ENCODE results near the gene STK39. TPM values are rescaled to one million over a fixed set of nuclear protein-coding genes. Genes with fewer than 3 reads are reported as not detected.

Gene STK39
- total RNA-seq, 1 experiment from 2014 or later = 15.9 TPM

- Histone ChIP-seq H3K4me1 (ENCODE audit: insufficient read depth, low read length, poor library complexity, severe bottlenecking) (peaks cover 5% of the 10 kb centered on the region), H3K27me3 (replicated peaks; ENCODE audit: insufficient read depth, low read depth, low read length, poor library complexity) (no peaks in the 10 kb centered on the region), H3K27ac (ENCODE audit: low read depth, low read length, poor library complexity, severe bottlenecking) (no peak overlapping the region), H3K9me3 (ENCODE audit: low read depth, low read length, poor library complexity, severe bottlenecking) (no peaks in the 10 kb centered on the region), H3K4me3 (ENCODE audit: low read depth, low read length, poor library complexity, severe bottlenecking) (no peak overlapping the region), H3K36me3 (ENCODE audit: insufficient read depth, low read length, poor library complexity, severe bottlenecking) (no peaks in the 10 kb centered on the region)
- TF ChIP-seq, protein P1, sequence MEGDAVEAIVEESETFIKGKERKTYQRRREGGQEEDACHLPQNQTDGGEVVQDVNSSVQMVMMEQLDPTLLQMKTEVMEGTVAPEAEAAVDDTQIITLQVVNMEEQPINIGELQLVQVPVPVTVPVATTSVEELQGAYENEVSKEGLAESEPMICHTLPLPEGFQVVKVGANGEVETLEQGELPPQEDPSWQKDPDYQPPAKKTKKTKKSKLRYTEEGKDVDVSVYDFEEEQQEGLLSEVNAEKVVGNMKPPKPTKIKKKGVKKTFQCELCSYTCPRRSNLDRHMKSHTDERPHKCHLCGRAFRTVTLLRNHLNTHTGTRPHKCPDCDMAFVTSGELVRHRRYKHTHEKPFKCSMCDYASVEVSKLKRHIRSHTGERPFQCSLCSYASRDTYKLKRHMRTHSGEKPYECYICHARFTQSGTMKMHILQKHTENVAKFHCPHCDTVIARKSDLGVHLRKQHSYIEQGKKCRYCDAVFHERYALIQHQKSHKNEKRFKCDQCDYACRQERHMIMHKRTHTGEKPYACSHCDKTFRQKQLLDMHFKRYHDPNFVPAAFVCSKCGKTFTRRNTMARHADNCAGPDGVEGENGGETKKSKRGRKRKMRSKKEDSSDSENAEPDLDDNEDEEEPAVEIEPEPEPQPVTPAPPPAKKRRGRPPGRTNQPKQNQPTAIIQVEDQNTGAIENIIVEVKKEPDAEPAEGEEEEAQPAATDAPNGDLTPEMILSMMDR (conservative IDR thresholded peaks at IDR 0.05; ENCODE audit: low read depth, low read length) = no peak
- no peak for TF ChIP-seq EZH2 (IDR thresholded peaks at IDR 0.05; ENCODE audit: borderline replicate concordance, low read depth, low read length, poor library complexity, severe bottlenecking)
- ChIA-PET POLR2A (ENCODE audit: low non-redundant PET) (no interaction called here), CTCF (no interaction called here)
- BruUV-seq (replicated peaks) = no TSS peak
- no peak for DNase-seq (ENCODE audit: low spot score)
- intact Hi-C loops (cut with micrococcal nuclease; ENCODE audit: unreplicated experiment) = no loop called here
These were observed 218.3 kb downstream of the STK39 start for GRCh38 chr2:168029071-168029470.

DNA sequence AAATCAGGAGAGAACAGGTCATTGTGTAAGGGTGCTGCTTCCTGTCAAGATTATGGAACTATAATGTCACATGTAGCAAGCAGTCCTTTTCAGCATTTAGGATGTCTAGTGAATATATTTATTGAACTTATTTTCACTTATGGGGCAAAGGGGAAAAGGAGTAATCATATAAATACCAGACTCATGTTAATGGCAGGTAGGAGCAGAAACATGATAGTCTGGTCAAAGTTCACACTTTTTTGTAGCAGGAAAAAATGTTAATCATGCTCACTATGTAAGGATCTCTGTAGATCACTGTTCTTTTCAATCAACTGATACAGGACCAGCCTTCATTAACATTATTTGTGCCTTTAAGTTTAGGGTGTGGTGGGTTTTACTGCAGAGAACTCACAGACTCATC is 219.0 kb downstream of the STK39 start:
- Histone ChIP-seq H3K36me3 (ENCODE audit: insufficient read depth, low read length, poor library complexity, severe bottlenecking) (no peaks in the 10 kb centered on the region), H3K4me3 (ENCODE audit: low read depth, low read length, poor library complexity, severe bottlenecking) (no peak overlapping the region), H3K4me1 (ENCODE audit: insufficient read depth, low read length, poor library complexity, severe bottlenecking) (peaks cover 5% of the 10 kb centered on the region), H3K27ac (ENCODE audit: low read depth, low read length, poor library complexity, severe bottlenecking) (no peak overlapping the region), H3K9me3 (ENCODE audit: low read depth, low read length, poor library complexity, severe bottlenecking) (no peaks in the 10 kb centered on the region), H3K27me3 (replicated peaks; ENCODE audit: insufficient read depth, low read depth, low read length, poor library complexity) (no peaks in the 10 kb centered on the region)
- BruUV-seq (replicated peaks) = no TSS peak
- DNase-seq (ENCODE audit: low spot score) = no peak
- CTCF ChIA-PET = no interaction called here
- no peak for TF ChIP-seq EZH2 (IDR thresholded peaks at IDR 0.05; ENCODE audit: borderline replicate concordance, low read depth, low read length, poor library complexity, severe bottlenecking)
- TF ChIP-seq, protein P1 (conservative IDR thresholded peaks at IDR 0.05; ENCODE audit: low read depth, low read length) = no peak
- POLR2A ChIA-PET (ENCODE audit: low non-redundant PET) = no interaction called here
- intact Hi-C loops (cut with micrococcal nuclease; ENCODE audit: unreplicated experiment) = no loop called here

DNA sequence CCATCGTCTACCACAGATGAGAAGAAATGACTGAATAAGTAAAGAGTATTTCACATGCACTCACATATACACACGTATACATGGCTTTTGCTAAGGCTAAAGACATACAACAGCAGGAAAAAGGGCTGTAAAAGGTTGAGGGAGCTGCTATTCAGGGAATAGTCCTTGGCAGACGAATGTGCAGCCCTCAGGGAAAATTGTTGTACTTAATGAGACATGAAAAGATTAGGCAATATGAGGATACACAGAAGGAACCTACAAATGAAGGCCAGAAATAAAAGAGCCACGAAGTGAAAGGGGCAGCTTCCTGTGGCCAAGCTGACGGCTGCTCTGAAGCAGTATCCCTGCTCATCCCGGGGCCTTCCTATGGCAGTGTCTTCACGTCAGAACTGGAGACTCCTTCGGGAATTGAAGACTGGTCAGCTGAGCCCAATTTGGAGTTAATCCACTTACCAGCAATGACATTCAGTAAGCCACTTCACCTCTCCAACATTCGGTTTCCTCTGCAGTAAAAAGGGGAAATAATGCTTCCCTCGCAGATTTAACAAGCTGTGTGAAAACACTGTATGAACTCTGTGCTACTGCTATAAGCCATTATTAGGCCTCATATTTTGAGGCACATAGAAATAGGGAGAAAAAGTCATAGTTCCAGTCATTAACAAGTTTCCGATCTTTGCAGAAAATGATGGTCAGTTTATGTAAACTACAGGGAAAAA is 221.8 kb downstream of the STK39 start:
- intact Hi-C loops (cut with micrococcal nuclease; ENCODE audit: unreplicated experiment) = no loop called here
- Histone ChIP-seq H3K4me1 (ENCODE audit: insufficient read depth, low read length, poor library complexity, severe bottlenecking) (peaks cover 5% of the 10 kb centered on the region), H3K36me3 (ENCODE audit: insufficient read depth, low read length, poor library complexity, severe bottlenecking) (no peaks in the 10 kb centered on the region), H3K27me3 (replicated peaks; ENCODE audit: insufficient read depth, low read depth, low read length, poor library complexity) (no peaks in the 10 kb centered on the region), H3K27ac (ENCODE audit: low read depth, low read length, poor library complexity, severe bottlenecking) (no peak overlapping the region), H3K9me3 (ENCODE audit: low read depth, low read length, poor library complexity, severe bottlenecking) (no peaks in the 10 kb centered on the region), H3K4me3 (ENCODE audit: low read depth, low read length, poor library complexity, severe bottlenecking) (no peak overlapping the region)
- DNase-seq (ENCODE audit: low spot score) = peak; percentile 7
- POLR2A ChIA-PET (ENCODE audit: low non-redundant PET) = no interaction called here
- TF ChIP-seq, protein P1 (conservative IDR thresholded peaks at IDR 0.05; ENCODE audit: low read depth, low read length) = no peak
- no peak for TF ChIP-seq EZH2 (IDR thresholded peaks at IDR 0.05; ENCODE audit: borderline replicate concordance, low read depth, low read length, poor library complexity, severe bottlenecking)
- no TSS peak for BruUV-seq (replicated peaks)
- CTCF ChIA-PET = no interaction called here

All from A673 (cell line).